Kidney epithelial cell (primary cell): Measurements from ENCODE around the gene ZNF805. TPM values are rescaled to one million over a fixed set of nuclear protein-coding genes. Genes with fewer than 3 reads are reported as not detected.
A peak's percentile ranks its signal among the peaks of the same experiment; 100 is the strongest.
"Not testable (repeated sequence)": the region's sequence is repeated elsewhere in the genome, so short reads cannot be mapped to it uniquely, and the experiment has no call there.

Experiments
- DNase-seq: peaks from one replicate; pipeline ENCODE4 v3.0.0-alpha.2; 2010; ENCODE audit warnings: low read depth
- H3K27me3 ChIP-seq: 2 replicates; pipeline ENCODE4 v1.6.0; 2011; ENCODE audit warnings: low read length; ENCODE audit not compliant: control insufficient read depth, insufficient read depth
- H3K36me3 ChIP-seq: 2 replicates; pipeline ENCODE4 v1.5.1; 2011; ENCODE audit warnings: low read length; ENCODE audit not compliant: control insufficient read depth, insufficient read depth
- H3K4me3 ChIP-seq: 2 replicates; pipeline ENCODE4 v1.5.1; 2011; ENCODE audit warnings: low read depth, mild to moderate bottlenecking, control low read depth, low read length
- CTCF ChIP-seq: IDR thresholded peaks from 2 replicates; pipeline ENCODE4 v1.5.1; 2011; ENCODE audit warnings: mild to moderate bottlenecking, moderate library complexity, low read length, control low read depth, inconsistent platforms; ENCODE audit not compliant: insufficient read depth, poor library complexity, severe bottlenecking
- total RNA-seq: library from RNA; depleted of rRNA; stranded (reverse); fragments of >200 nt; gene quantifications from 2 replicates; pipeline ENCODE4 v1.2.3, GENCODE V29; 2015

The ZNF805 gene
- total RNA-seq, 1 donor from 2014 or later = 18.7 TPM

- Histone ChIP-seq H3K36me3 (peaks cover 1% of the 10 kb centered on the region), H3K4me3 (no peak overlapping the region), H3K27me3 (no peaks in the 10 kb centered on the region)
- DNase-seq = no peak
- TF ChIP-seq CTCF = no peak
Observed at GRCh38 chr19:57249329-57249728, 8.9 kb downstream of the ZNF805 start.

- not testable (repeated sequence) for H3K36me3 ChIP-seq, H3K27me3 ChIP-seq, H3K4me3 ChIP-seq, DNase-seq
Observed at GRCh38 chr19:57253767-57254166, 13.3 kb downstream of the ZNF805 start.

- no peak for DNase-seq
- H3K4me3 ChIP-seq = no peak overlapping the region
- H3K36me3 ChIP-seq = no peaks in the 10 kb centered on the region
- no peak for TF ChIP-seq CTCF
- H3K27me3 ChIP-seq = no peaks in the 10 kb centered on the region
Observed at GRCh38 chr19:57262044-57262443, 21.6 kb downstream of the ZNF805 start.

GRCh38 chr19:57263244-57263741 lies 22.9 kb downstream of the ZNF805 start:
- no peak overlapping the region for H3K4me3 ChIP-seq
- H3K36me3 ChIP-seq = no peaks in the 10 kb centered on the region
- no peak for TF ChIP-seq CTCF
- no peaks in the 10 kb centered on the region for H3K27me3 ChIP-seq
- no peak for DNase-seq

- no peaks in the 10 kb centered on the region for H3K36me3 ChIP-seq
- TF ChIP-seq CTCF = no peak
- DNase-seq = peak; percentile 45
- H3K4me3 ChIP-seq = no peak overlapping the region
- no peaks in the 10 kb centered on the region for H3K27me3 ChIP-seq
Observed at GRCh38 chr19:57267291-57267690, 26.9 kb downstream of the ZNF805 start.

- Histone ChIP-seq H3K4me3 (no peak overlapping the region), H3K36me3 (no peaks in the 10 kb centered on the region), H3K27me3 (no peaks in the 10 kb centered on the region)
- no peak for TF ChIP-seq CTCF
- peak; percentile 85 for DNase-seq
Observed at GRCh38 chr19:57269515-57270250, 29.3 kb downstream of the ZNF805 start.
